Measurements from ENCODE around the gene DOCK3. TPM values are rescaled to one million over a fixed set of nuclear protein-coding genes. Genes with fewer than 3 reads are reported as not detected.

Gene DOCK3
- total RNA-seq, 1 experiment from 2014 or later = 0.15 TPM

GRCh38 chr3:51099794-51100535 is 425.2 kb downstream of the DOCK3 start:
- H4K20me1 ChIP-seq (ENCODE audit: low read length) = no peaks in the 10 kb centered on the region
- H3K4me1 ChIP-seq (ENCODE audit: insufficient read depth, low read length) = no peaks in the 10 kb centered on the region
- H3K9me3 ChIP-seq (ENCODE audit: low read length) = no peaks in the 10 kb centered on the region
- ATAC-seq (peak; percentile 100), DNase-seq (peak; percentile 79)
- no peaks in the 10 kb centered on the region for H3K9me2 ChIP-seq (replicated peaks; ENCODE audit: low read length)
- TF ChIP-seq EZH2 (IDR thresholded peaks at IDR 0.05; ENCODE audit: low read length, unreplicated experiment) (no peak), CTCF (conservative IDR thresholded peaks at IDR 0.05; ENCODE audit: low read depth, low read length) (peak; percentile 90)
- H3K27me3 ChIP-seq (ENCODE audit: low read length) = peaks cover 8% of the 10 kb centered on the region; the same call in 1 of the 2 replicates
- CTCF ChIA-PET = interaction anchor here (0.6 to 1.4 kb wide), 12 partner anchors 10 to 513 kb away, joined by 3 to 43 read pairs (median 4); no protein-coding TSS in a partner anchor
- POLR2A ChIA-PET (ENCODE audit: unreplicated experiment) = interaction anchor here (0.6 kb wide), 1 partner anchor 285 kb away, joined by 5 read pairs; the partner anchor contains the start of gene MANF
- H3K4me2 ChIP-seq (ENCODE audit: low read length) = no peak overlapping the region
- H3K79me2 ChIP-seq (ENCODE audit: low read length) = no peaks in the 10 kb centered on the region
- no peaks in the 10 kb centered on the region for H3F3A ChIP-seq (ENCODE audit: low read length, unreplicated experiment)
- no peaks in the 10 kb centered on the region for H3K36me3 ChIP-seq (ENCODE audit: low read depth, low read length)
- H3K4me3 ChIP-seq (ENCODE audit: low read length) = no peak overlapping the region
- H3K27ac ChIP-seq (ENCODE audit: low read length) = no peak overlapping the region
- no TSS peak for BruUV-seq (replicated peaks)
- no peak overlapping the region for H3K9ac ChIP-seq (ENCODE audit: low read length)
- intact Hi-C loops (cut with micrococcal nuclease) = loop anchor here (1.0 kb wide), 2 partner anchors 272 to 484 kb away; no protein-coding TSS in a partner anchor
- no peak overlapping the region for H2AFZ ChIP-seq (ENCODE audit: low read length)

- no peak for ATAC-seq
- ChIA-PET POLR2A (ENCODE audit: unreplicated experiment) (interaction anchor here (0.6 kb wide), 1 partner anchor 285 kb away, joined by 5 read pairs; the partner anchor contains the start of gene MANF), CTCF (interaction anchor here (0.6 to 1.4 kb wide), 12 partner anchors 10 to 513 kb away, joined by 3 to 43 read pairs (median 4); no protein-coding TSS in a partner anchor)
- no peaks in the 10 kb centered on the region for H3K36me3 ChIP-seq (ENCODE audit: low read depth, low read length)
- H3K27ac ChIP-seq (ENCODE audit: low read length) = no peak overlapping the region
- no peak overlapping the region for H2AFZ ChIP-seq (ENCODE audit: low read length)
- H3K4me3 ChIP-seq (ENCODE audit: low read length) = no peak overlapping the region
- TF ChIP-seq EZH2 (IDR thresholded peaks at IDR 0.05; ENCODE audit: low read length, unreplicated experiment) (no peak), EZH2phosphoT487 (IDR thresholded peaks at IDR 0.05; ENCODE audit: borderline replicate concordance, low read length) (no peak), CTCF (conservative IDR thresholded peaks at IDR 0.05; ENCODE audit: low read depth, low read length) (no peak; the same call in 1 of the 2 replicates)
- peaks cover 8% of the 10 kb centered on the region; the same call in 1 of the 2 replicates for H3K27me3 ChIP-seq (ENCODE audit: low read length)
- no peaks in the 10 kb centered on the region for H3K79me2 ChIP-seq (ENCODE audit: low read length)
- no peaks in the 10 kb centered on the region for H4K20me1 ChIP-seq (ENCODE audit: low read length)
- no peaks in the 10 kb centered on the region for H3K9me2 ChIP-seq (replicated peaks; ENCODE audit: low read length)
- no peak for DNase-seq
- BruUV-seq (replicated peaks) = no TSS peak
- no peaks in the 10 kb centered on the region for H3K9me3 ChIP-seq (ENCODE audit: low read length)
- H3F3A ChIP-seq (ENCODE audit: low read length, unreplicated experiment) = no peaks in the 10 kb centered on the region
- no peak overlapping the region for H3K9ac ChIP-seq (ENCODE audit: low read length)
- intact Hi-C loops (cut with micrococcal nuclease) = loop anchor here (1.0 kb wide), 2 partner anchors 272 to 484 kb away; no protein-coding TSS in a partner anchor
- H3K4me1 ChIP-seq (ENCODE audit: insufficient read depth, low read length) = no peaks in the 10 kb centered on the region
- H3K4me2 ChIP-seq (ENCODE audit: low read length) = no peak overlapping the region
These were observed 425.8 kb downstream of the DOCK3 start for GRCh38 chr3:51100536-51100851.

GRCh38 chr3:51102396-51102795 is 427.7 kb downstream of the DOCK3 start:
- Histone ChIP-seq H4K20me1 (ENCODE audit: low read length) (no peaks in the 10 kb centered on the region), H3K36me3 (ENCODE audit: low read depth, low read length) (no peaks in the 10 kb centered on the region), H3K9me2 (replicated peaks; ENCODE audit: low read length) (no peaks in the 10 kb centered on the region), H3K27me3 (ENCODE audit: low read length) (peaks cover 8% of the 10 kb centered on the region; the same call in 1 of the 2 replicates), H3K4me2 (ENCODE audit: low read length) (no peak overlapping the region), H3K79me2 (ENCODE audit: low read length) (no peaks in the 10 kb centered on the region), H3K4me1 (ENCODE audit: insufficient read depth, low read length) (no peaks in the 10 kb centered on the region), H3K9ac (ENCODE audit: low read length) (no peak overlapping the region), H3F3A (ENCODE audit: low read length, unreplicated experiment) (no peaks in the 10 kb centered on the region), H3K27ac (ENCODE audit: low read length) (no peak overlapping the region), H3K4me3 (ENCODE audit: low read length) (no peak overlapping the region), H2AFZ (ENCODE audit: low read length) (no peak overlapping the region), H3K9me3 (ENCODE audit: low read length) (no peaks in the 10 kb centered on the region)
- TF ChIP-seq EZH2 (IDR thresholded peaks at IDR 0.05; ENCODE audit: low read length, unreplicated experiment) (no peak), CTCF (conservative IDR thresholded peaks at IDR 0.05; ENCODE audit: low read depth, low read length) (no peak), EZH2phosphoT487 (IDR thresholded peaks at IDR 0.05; ENCODE audit: borderline replicate concordance, low read length) (no peak)
- BruUV-seq (replicated peaks) = no TSS peak
- ATAC-seq (no peak), DNase-seq (no peak)
- intact Hi-C loops (cut with micrococcal nuclease) = no loop called here
- ChIA-PET POLR2A (ENCODE audit: unreplicated experiment) (no interaction called here), CTCF (no interaction called here)

All from PC-3 (cell line).